ENCODE measurements around the gene PRKCA. TPM values are rescaled to one million over a fixed set of nuclear protein-coding genes. Genes with fewer than 3 reads are reported as not detected.

Gene PRKCA
- total RNA-seq, 1 donor from 2014 or later, result 6.7 TPM

DNA sequence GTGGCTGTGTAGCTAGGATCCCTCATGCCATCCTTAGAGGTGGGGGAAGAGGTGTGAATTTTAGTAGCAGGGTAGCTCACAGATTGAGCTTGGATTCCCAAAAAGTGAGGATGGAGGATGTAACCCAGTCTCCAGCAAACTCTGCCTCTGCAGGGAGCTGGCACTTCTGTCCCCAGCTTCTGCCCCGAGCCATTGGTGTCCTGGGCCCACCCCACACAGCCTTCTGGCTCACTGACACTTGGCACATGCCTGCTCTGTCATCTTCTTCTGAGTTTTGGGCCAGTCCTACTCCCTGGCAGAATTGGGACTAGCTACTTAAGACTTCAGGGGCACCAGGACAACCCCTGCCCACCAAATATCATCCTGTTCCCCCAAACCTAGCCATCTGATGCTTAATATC lies 534.8 kb downstream of the PRKCA start:
- DNase-seq (ENCODE audit: low read depth), result no peak
- no peak overlapping the region for H3K4me3 ChIP-seq (ENCODE audit: low read depth, low read length)
- TF ChIP-seq, protein P1, sequence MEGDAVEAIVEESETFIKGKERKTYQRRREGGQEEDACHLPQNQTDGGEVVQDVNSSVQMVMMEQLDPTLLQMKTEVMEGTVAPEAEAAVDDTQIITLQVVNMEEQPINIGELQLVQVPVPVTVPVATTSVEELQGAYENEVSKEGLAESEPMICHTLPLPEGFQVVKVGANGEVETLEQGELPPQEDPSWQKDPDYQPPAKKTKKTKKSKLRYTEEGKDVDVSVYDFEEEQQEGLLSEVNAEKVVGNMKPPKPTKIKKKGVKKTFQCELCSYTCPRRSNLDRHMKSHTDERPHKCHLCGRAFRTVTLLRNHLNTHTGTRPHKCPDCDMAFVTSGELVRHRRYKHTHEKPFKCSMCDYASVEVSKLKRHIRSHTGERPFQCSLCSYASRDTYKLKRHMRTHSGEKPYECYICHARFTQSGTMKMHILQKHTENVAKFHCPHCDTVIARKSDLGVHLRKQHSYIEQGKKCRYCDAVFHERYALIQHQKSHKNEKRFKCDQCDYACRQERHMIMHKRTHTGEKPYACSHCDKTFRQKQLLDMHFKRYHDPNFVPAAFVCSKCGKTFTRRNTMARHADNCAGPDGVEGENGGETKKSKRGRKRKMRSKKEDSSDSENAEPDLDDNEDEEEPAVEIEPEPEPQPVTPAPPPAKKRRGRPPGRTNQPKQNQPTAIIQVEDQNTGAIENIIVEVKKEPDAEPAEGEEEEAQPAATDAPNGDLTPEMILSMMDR (conservative IDR thresholded peaks at IDR 0.05; ENCODE audit: low read depth, low read length), result no peak

DNA sequence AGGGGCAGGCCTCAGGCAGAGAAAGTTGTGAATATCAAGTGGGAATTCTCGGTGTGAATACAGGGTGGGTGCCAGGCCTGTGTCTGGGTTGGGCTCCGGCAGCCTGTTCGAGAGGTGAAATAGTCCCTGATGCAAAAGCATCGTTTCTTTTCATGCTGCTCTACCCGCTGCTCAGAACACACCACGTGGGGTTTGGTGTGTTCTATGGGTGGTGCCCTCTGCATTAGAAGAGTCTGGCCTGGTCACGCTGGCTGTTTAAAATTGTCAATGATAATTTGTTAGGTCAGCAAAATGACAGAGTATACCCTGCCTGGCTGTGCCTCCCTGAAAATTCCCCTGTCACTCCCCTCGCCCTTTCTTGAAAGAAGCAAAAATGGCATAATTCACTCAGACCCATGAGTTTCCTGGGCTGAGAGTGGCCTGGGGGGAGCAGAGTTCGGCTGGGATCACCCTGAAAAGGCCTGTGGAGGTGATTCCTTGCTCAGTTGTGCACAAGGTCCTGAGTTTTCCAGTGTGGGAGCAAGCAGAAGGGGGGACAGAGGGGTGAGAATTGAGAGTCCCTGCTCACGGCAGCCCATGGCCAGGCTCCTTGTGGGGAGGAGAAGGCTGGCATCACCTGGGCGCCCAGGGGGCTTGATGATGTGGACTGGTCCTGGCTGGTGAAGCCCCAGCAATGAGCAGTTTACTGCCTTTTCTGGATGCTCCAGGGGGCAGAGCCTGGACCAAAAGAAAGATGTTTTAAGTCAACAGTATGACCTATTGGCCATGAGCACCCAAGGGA lies 535.7 kb downstream of the PRKCA start:
- no peak overlapping the region for H3K4me3 ChIP-seq (ENCODE audit: low read depth, low read length)
- TF ChIP-seq, protein P1 (conservative IDR thresholded peaks at IDR 0.05; ENCODE audit: low read depth, low read length), result no peak
- DNase-seq (ENCODE audit: low read depth), result no peak

DNA sequence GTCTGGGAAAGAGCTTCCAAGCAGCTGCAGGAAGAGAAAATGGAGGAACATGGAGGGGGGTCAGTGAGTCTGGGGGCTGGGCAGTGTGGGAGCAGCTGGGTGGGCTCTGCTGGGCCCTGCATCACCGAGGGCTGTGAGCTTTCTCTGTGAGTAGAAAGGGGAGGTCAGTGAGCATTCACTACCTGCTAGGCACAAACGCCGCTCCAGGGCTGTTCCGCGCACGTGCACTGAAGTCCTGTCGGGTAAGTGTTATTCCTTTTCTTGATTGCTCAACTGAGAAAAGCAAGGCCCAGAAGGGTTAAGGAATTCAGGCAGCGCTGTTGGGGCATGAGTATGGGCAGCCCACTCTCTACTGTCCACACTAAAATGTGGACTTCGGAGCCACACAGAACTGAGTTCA lies 537.2 kb downstream of the PRKCA start:
- no peak for DNase-seq (ENCODE audit: low read depth)
- no peak overlapping the region for H3K4me3 ChIP-seq (ENCODE audit: low read depth, low read length)
- TF ChIP-seq, protein P1 (conservative IDR thresholded peaks at IDR 0.05; ENCODE audit: low read depth, low read length), result no peak

DNA sequence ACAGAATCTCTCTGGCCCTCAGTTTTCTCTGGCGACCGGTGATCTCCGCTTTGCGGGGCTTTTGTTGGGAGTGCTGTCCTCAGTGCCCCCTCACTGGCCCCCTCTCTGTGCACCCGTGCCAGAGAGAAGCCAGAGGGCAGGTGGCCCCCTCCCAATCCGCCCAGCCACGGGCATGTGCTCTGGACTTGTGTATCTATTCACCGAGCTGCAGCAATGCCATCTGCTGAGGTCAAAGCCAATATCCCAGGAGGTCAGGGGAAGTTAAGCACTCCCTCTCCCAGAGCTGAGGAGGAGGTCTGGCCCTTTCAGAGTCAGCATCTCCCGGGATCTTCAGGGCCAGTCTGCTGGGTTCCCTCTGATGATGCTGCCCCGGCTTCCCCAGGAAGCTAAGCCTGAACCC lies 537.6 kb downstream of the PRKCA start:
- DNase-seq (ENCODE audit: low read depth), result no peak
- no peak overlapping the region for H3K4me3 ChIP-seq (ENCODE audit: low read depth, low read length)
- TF ChIP-seq, protein P1 (conservative IDR thresholded peaks at IDR 0.05; ENCODE audit: low read depth, low read length), result no peak

DNA sequence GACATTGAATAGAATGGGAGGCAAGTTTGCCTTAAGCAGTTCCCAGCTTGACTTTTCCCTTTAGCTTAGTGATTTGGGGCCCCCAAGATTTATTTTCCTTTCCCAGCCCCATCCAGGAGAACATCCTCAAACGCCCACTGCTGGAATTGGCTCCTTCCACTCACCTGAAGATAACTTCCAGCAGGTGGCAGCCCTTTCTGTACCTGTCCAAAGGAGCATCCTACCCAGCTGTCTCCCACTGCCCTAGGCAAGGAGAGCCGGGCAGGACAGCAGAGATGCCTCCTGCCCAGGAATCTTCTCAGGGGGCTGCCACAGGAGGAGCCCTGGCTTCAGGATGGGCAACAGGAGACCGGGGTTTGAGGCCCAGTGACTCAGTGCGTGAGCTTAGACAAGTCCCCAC lies 538.9 kb downstream of the PRKCA start:
- H3K4me3 ChIP-seq (ENCODE audit: low read depth, low read length), result no peak overlapping the region
- no peak for DNase-seq (ENCODE audit: low read depth)
- TF ChIP-seq, protein P1 (conservative IDR thresholded peaks at IDR 0.05; ENCODE audit: low read depth, low read length), result no peak

DNA sequence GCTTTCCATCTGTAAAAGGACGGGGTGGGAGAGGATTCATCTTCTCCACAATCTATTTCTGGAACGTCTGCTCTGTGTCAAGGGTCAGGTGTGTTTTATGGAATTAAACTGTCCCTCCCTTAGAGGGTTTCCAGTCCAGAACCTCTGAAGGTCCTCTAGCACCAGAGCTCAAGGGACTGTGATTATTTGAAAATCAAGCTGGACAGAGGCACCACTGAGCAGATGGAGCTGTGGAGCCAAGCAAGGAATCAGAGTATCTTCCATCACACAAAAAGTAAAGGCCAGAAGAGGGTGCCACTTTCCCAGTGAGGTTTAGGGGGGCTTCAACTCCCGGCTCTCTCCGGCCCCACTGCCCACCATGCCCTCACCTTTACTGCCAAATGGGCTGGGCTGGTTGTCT lies 539.3 kb downstream of the PRKCA start:
- TF ChIP-seq, protein P1 (conservative IDR thresholded peaks at IDR 0.05; ENCODE audit: low read depth, low read length), result no peak
- H3K4me3 ChIP-seq (ENCODE audit: low read depth, low read length), result no peak overlapping the region
- no peak for DNase-seq (ENCODE audit: low read depth)

DNA sequence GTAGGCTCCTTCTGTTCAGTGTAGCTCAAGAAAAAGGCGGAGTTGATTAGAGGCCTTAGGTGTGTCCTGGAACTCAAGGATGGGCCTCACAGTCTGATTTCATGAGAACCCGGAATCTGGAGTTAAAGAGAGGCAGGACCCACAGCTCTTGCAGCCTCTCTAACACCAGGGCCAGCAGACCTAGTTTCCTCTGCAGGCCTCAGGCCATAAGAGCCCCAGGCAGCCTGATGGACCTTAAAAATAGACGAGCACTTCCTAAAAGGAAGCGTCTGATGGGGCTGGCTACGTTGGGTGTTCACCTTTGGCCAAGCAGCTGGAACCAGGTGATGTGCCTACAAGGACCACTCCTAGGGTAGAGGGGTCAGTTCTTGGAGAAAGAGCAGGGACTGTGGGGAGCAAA lies 540.1 kb downstream of the PRKCA start:
- TF ChIP-seq, protein P1 (conservative IDR thresholded peaks at IDR 0.05; ENCODE audit: low read depth, low read length), result no peak
- no peak for DNase-seq (ENCODE audit: low read depth)
- no peak overlapping the region for H3K4me3 ChIP-seq (ENCODE audit: low read depth, low read length)
